GM19455 (cell line): ENCODE data around the gene GFOD2.

Experiments used
- ATAC-seq: cut with Tn5 transposase; IDR thresholded peaks from one replicate; pipeline ENCODE4 v1.9.1; 2021; ENCODE audit not compliant: unreplicated experiment

GFOD2 gene

GRCh38 chr16:67733734-67734470, 14.8 kb upstream of the GFOD2 start:
- no peak for ATAC-seq

- no peak for ATAC-seq
Measured at GRCh38 chr16:67731753-67732095, 12.6 kb upstream of the GFOD2 start.

- ATAC-seq, result no peak
Measured at GRCh38 chr16:67731071-67731752, 12.1 kb upstream of the GFOD2 start.

- no peak for ATAC-seq
Measured at GRCh38 chr16:67730326-67730725, 11.2 kb upstream of the GFOD2 start.

- ATAC-seq, result no peak
Measured at GRCh38 chr16:67729636-67730248, 10.6 kb upstream of the GFOD2 start.

- no peak for ATAC-seq
Measured at GRCh38 chr16:67727521-67728485, 8.7 kb upstream of the GFOD2 start.

- no peak for ATAC-seq
Measured at GRCh38 chr16:67726106-67727034, 7.3 kb upstream of the GFOD2 start.

GRCh38 chr16:67723911-67724305, 4.8 kb upstream of the GFOD2 start:
- ATAC-seq, result no peak

GRCh38 chr16:67723151-67723910, 4.2 kb upstream of the GFOD2 start:
- no peak for ATAC-seq

GRCh38 chr16:67720236-67720635, 1.1 kb upstream of the GFOD2 start:
- no peak for ATAC-seq

- no peak for ATAC-seq
Measured at GRCh38 chr16:67719778-67720144, 645 bp upstream of the GFOD2 start.

GRCh38 chr16:67718668-67719047, 458 bp downstream of the GFOD2 start:
- no peak for ATAC-seq

GRCh38 chr16:67716097-67716496, 3.0 kb downstream of the GFOD2 start:
- ATAC-seq, result no peak

GRCh38 chr16:67714522-67714921, 4.6 kb downstream of the GFOD2 start:
- ATAC-seq, result no peak

GRCh38 chr16:67713647-67714273, 5.4 kb downstream of the GFOD2 start:
- ATAC-seq, result no peak

GRCh38 chr16:67710607-67711006, 8.5 kb downstream of the GFOD2 start:
- ATAC-seq, result no peak

GRCh38 chr16:67709050-67709449, 10.1 kb downstream of the GFOD2 start:
- no peak for ATAC-seq

- ATAC-seq, result no peak
Measured at GRCh38 chr16:67708368-67708771, 10.7 kb downstream of the GFOD2 start.

- ATAC-seq, result no peak
Measured at GRCh38 chr16:67707790-67708189, 11.3 kb downstream of the GFOD2 start.
